Kidney (tissue), 14 donors: ENCODE data around the gene SLC48A1. TPM values are rescaled to one million over a fixed set of nuclear protein-coding genes. Genes with fewer than 3 reads are reported as not detected.

Experiments
- DNase-seq, 5 donors: peaks; one replicate each; pipeline ENCODE4 v3.0.0-alpha.2; 2013 to 2020
- FAIRE-seq: peaks from 2 replicates; lab custom pipeline; 2012; peaks lifted over from hg19 to GRCh38; lab: Jason Lieb, UNC
- H3K27ac ChIP-seq, 2 donors: one replicate each; pipeline ENCODE4 v1.7.0; 2013; ENCODE audit warnings: low read depth in 2 of 2, low read length in 2 of 2, inconsistent platforms in 1 of 2
- H3K27me3 ChIP-seq: one replicate; pipeline ENCODE4 v1.7.1; 2013; ENCODE audit warnings: low read length, inconsistent platforms; ENCODE audit not compliant: control insufficient read depth, insufficient read depth
- H3K36me3 ChIP-seq, 3 donors: one replicate each; pipeline versions ENCODE4 v1.7.0 to v1.7.1; 2013; ENCODE audit warnings: low read length in 3 of 3, control low read depth in 1 of 3, inconsistent platforms in 1 of 3; ENCODE audit not compliant: insufficient read depth in 3 of 3, control insufficient read depth in 2 of 3
- H3K4me1 ChIP-seq, 3 donors: one replicate each; pipeline versions ENCODE4 v1.7.0 to v1.7.1; 2013; ENCODE audit warnings: low read length in 3 of 3, inconsistent platforms in 1 of 3, low read depth in 1 of 3; ENCODE audit not compliant: control insufficient read depth in 2 of 3, insufficient read depth in 2 of 3
- H3K4me3 ChIP-seq, 3 donors: one replicate each; pipeline versions ENCODE4 v1.7.0 to v1.8.1; 2013; ENCODE audit warnings: low read length in 3 of 3, control low read depth in 1 of 3, inconsistent platforms in 1 of 3
- H3K9ac ChIP-seq, 3 donors: one replicate each; pipeline versions ENCODE4 v1.7.0 to v1.7.1; 2013; ENCODE audit warnings: low read length in 3 of 3, control low read depth in 1 of 3, inconsistent platforms in 1 of 3
- H3K9me3 ChIP-seq, 3 donors: one replicate each; pipeline versions ENCODE4 v1.7.0 to v1.7.1; 2013; ENCODE audit warnings: low read length in 3 of 3, control low read depth in 1 of 3, inconsistent platforms in 1 of 3; ENCODE audit not compliant: control insufficient read depth in 2 of 3, insufficient read depth in 1 of 3
- intact Hi-C: fragments of 100-400 bp; cut with DNase I; formaldehyde crosslinking; loops from one replicate; pipeline ENCODE4 v1.11.1; 2022
- polyA plus RNA-seq: library from polyadenylated mRNA; stranded (reverse); fragments of 350-450 nt; fragmentation: Illumina TruSeq; extraction: RNeasy Lipid Tissue Mini Kit (QIAGEN cat#74804); gene quantifications from one replicate; pipeline ENCODE4 v1.2.3, GENCODE V29; 2014; ENCODE audit warnings: low read depth, low replicate concordance; ENCODE audit not compliant: insufficient read depth
- total RNA-seq: library from RNA; stranded (reverse); fragmentation: NEBNext Ultra II Directional; extraction: Animal tissue kit (Norgen Biotek cat#: 25700); gene quantifications from one replicate; pipeline ENCODE4 v1.2.1, GENCODE V29; 2021
- TF ChIP-seq, protein P1 (sequence below): IDR thresholded peaks from 3 replicates; pipeline ENCODE4 v1.5.1; 2012; ENCODE audit warnings: mild to moderate bottlenecking, moderate library complexity, borderline replicate concordance; ENCODE audit not compliant: insufficient read depth; ENCODE audit errors: extremely low read depth
- donor health status: control.
- donor health status: control.
- donor health status: control.
- donor health status: control.
- donor health status: control.
- donor health status: DM: yes; HTN: yes; CAD: no.
- donor health status: Normal renal cell carcinoma (clear cell type).

The SLC48A1 gene
- total and polyA plus RNA-seq, 2 donors from 2014 or later = 56.9 to 69.9 TPM

DNA sequence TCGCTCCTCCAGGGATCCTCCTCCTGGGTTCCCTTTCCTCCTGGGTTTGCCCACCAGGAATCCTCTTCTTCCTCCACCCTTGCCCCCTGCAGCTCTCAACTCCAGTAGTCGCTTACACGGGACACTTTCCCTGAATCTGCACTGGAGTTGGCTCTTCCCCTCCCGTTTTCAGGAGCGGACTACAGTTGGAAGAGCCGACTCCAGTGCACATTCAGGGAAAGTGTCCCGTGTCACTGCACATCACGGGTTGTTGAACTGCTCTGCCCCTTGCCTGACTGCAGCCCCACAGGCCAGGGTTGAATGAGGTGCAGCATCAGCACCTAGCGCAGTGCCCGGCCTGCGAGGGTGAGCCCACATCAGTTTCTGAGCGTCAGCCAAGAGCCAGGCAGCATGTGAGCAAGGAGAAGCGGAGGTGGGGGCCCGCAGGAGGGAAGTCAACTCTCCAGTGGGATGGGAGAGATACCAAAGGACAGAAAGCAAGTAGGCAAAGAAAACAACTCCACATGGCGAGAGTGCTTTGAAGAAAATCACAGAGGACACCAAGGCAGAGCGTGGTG lies 27.5 kb upstream of the SLC48A1 start:
- DNase-seq (no peak), FAIRE-seq (no peak)
- Histone ChIP-seq H3K9me3 (no peaks in the 10 kb centered on the region), H3K4me3 (no peak overlapping the region), H3K27me3 (no peaks in the 10 kb centered on the region), H3K36me3 (peaks cover 2 to 22% (median 21%) of the 10 kb centered on the region in 3 donors), H3K27ac (no peak overlapping the region), H3K4me1 (no peaks in the 10 kb centered on the region), H3K9ac (no peak overlapping the region)
- TF ChIP-seq, protein P1, sequence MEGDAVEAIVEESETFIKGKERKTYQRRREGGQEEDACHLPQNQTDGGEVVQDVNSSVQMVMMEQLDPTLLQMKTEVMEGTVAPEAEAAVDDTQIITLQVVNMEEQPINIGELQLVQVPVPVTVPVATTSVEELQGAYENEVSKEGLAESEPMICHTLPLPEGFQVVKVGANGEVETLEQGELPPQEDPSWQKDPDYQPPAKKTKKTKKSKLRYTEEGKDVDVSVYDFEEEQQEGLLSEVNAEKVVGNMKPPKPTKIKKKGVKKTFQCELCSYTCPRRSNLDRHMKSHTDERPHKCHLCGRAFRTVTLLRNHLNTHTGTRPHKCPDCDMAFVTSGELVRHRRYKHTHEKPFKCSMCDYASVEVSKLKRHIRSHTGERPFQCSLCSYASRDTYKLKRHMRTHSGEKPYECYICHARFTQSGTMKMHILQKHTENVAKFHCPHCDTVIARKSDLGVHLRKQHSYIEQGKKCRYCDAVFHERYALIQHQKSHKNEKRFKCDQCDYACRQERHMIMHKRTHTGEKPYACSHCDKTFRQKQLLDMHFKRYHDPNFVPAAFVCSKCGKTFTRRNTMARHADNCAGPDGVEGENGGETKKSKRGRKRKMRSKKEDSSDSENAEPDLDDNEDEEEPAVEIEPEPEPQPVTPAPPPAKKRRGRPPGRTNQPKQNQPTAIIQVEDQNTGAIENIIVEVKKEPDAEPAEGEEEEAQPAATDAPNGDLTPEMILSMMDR = no peak
- intact Hi-C loops = no loop called here

DNA sequence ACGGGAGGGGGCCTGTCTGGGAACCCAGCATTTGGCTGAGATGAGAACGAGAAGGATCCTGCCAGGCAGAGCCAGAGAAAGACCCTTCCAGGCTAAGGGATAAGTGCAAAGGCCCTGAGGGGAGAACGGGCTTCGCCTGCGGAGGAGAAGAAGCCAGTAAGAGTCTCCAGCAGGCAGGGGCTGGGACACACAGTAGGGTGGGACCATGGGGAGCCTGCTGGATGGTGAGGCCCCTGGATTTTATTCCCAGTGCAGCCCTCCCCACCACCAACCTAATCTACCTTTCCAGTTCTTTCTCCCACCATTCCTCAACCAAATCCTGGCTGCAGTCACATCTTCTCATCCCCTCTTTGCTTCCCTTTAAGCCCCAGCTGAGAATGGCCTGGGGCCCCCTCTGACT lies 27.0 kb upstream of the SLC48A1 start:
- no peak for FAIRE-seq
- Histone ChIP-seq H3K36me3 (peaks cover 2 to 26% (median 24%) of the 10 kb centered on the region in 3 donors), H3K9me3 (no peaks in the 10 kb centered on the region), H3K27ac (no peak overlapping the region), H3K4me3 (no peak overlapping the region), H3K9ac (no peak overlapping the region), H3K4me1 (no peaks in the 10 kb centered on the region), H3K27me3 (no peaks in the 10 kb centered on the region)
- TF ChIP-seq, protein P1 = no peak
- DNase-seq = no peak
- intact Hi-C loops = no loop called here

DNA sequence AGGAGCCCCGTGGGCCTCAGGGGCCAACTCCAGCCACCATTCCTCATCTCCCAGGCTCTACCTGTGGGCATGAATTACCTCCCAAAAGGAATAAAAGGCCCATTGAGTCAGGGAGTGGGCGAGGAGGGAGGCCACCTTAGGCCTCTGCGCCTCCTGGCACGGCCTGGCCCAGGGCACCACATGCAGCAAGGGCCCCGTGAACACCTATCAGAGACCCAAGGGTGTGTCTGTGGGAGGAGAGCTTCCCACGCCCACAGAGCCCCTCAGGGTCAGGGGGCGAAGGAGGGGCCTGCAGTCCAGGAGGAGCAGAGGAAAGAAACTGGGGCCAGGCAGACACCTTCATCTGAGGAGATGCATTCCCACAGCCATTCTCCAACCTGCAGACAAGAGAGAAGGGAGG lies 26.5 kb upstream of the SLC48A1 start:
- no peaks in the 10 kb centered on the region for H3K27me3 ChIP-seq
- FAIRE-seq = no peak
- H3K36me3 ChIP-seq = peaks cover 2 to 30% (median 26%) of the 10 kb centered on the region in 3 donors
- intact Hi-C loops = no loop called here
- no peak overlapping the region for H3K4me3 ChIP-seq
- peaks cover 0 to under 1% (median 0%) of the 10 kb centered on the region in 3 donors for H3K4me1 ChIP-seq
- H3K9ac ChIP-seq = no peak overlapping the region
- no peaks in the 10 kb centered on the region for H3K9me3 ChIP-seq
- no peak for DNase-seq
- TF ChIP-seq, protein P1 = no peak
- H3K27ac ChIP-seq = no peak overlapping the region

DNA sequence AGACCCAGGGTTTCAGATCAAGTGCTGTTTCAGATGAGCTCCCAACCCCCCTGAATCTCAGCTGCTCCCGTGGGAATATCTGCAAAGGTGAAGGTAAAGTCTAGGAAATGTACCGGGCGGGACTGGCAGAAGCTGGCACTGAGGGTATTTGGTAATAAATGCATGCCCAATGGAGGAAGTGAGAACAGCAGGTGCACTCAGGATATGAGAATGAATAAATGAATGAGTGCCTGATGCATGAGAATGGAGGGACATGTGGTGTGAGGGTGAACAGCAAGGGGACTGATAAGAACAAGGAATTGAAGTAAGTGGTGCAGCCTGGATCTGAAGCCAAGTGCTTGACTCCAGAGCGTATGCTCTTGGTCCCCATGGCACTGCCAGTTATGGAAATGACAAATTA lies 25.9 kb upstream of the SLC48A1 start:
- no peaks in the 10 kb centered on the region for H3K27me3 ChIP-seq
- no peak overlapping the region for H3K4me3 ChIP-seq
- intact Hi-C loops = no loop called here
- no peaks in the 10 kb centered on the region for H3K9me3 ChIP-seq
- DNase-seq = no peak
- H3K4me1 ChIP-seq = peaks cover 0 to 6% (median 0%) of the 10 kb centered on the region in 3 donors
- peaks cover 2 to 34% (median 27%) of the 10 kb centered on the region in 3 donors for H3K36me3 ChIP-seq
- TF ChIP-seq, protein P1 = no peak
- H3K9ac ChIP-seq = no peak overlapping the region
- FAIRE-seq = no peak
- H3K27ac ChIP-seq = no peak overlapping the region
